Lower leg skin (tissue), 4 donors: ENCODE measurements around the gene LSR. TPM values are rescaled to one million over a fixed set of nuclear protein-coding genes. Genes with fewer than 3 reads are reported as not detected.
"Not testable (repeated sequence)": the region's sequence is repeated elsewhere in the genome, so short reads cannot be mapped to it uniquely, and the experiment has no call there.

ENCODE experiments used
- DNase-seq, 2 donors: peaks; one replicate each; pipeline ENCODE4 v3.0.0-alpha.2; 2019; ENCODE audit warnings: low spot score in 2 of 2
- H3K4me3 ChIP-seq: fragments of 200-600 bp; sonication (generic); 2 replicates; pipeline ENCODE4 v1.5.1; 2017; ENCODE audit warnings: mild to moderate bottlenecking, low read depth; ENCODE audit not compliant: poor library complexity, severe bottlenecking
- POLR2A ChIP-seq, 2 donors: fragments of 450-650 bp; IDR thresholded peaks; one replicate each; pipeline ENCODE4 v1.6.1; 2016 to 2017; ENCODE audit warnings: antibody characterized with exemption in 2 of 2, mild to moderate bottlenecking in 1 of 2, moderate library complexity in 1 of 2
- WGBS, 2 donors: methylation state at CpG; one replicate each; pipeline ENCODE4 v1.1.5; 2018; 5-methylcytosine and 5-hydroxymethylcytosine counted together
- intact Hi-C: fragments of 100-400 bp; cut with DNase I; formaldehyde crosslinking; loops from one replicate; pipeline ENCODE4 v1.15.0; 2023; ENCODE audit warnings: low total_unique reads
- total RNA-seq, 4 donors: library from RNA; depleted of rRNA; stranded (reverse); fragments of >200 nt; gene quantifications; one replicate each; pipeline ENCODE4 v1.1.0, GENCODE V29; 2016
- TF ChIP-seq, protein P1 (sequence below), 3 donors: fragments of 450-650 bp; IDR thresholded peaks; one replicate each; pipeline ENCODE4 v1.5.1; 2016; ENCODE audit warnings: antibody characterized with exemption in 3 of 3, mild to moderate bottlenecking in 3 of 3, moderate library complexity in 2 of 3

The LSR gene
- total RNA-seq, 4 donors from 2014 or later: 79.0 to 115 (median 84.5) TPM

DNA sequence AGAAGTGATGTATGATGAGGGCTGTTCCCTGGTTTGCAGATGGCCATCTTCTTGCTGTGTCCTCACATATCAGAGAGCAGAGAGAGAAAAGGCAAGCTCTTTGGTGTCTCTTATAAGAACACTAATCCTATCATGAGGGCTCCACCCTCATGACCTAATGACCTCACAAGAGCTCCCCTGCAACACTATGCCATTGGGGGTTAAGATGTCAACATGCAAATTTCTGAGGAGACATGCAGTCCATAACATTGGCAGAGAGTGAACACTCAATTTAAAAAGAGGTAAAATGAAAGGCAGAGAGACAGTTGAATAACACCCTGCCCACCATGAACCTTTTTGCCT, 31.2 kb upstream of the LSR start:
- TF ChIP-seq POLR2A (IDR thresholded peaks at IDR 0.05): no peak
- TF ChIP-seq, protein P1, sequence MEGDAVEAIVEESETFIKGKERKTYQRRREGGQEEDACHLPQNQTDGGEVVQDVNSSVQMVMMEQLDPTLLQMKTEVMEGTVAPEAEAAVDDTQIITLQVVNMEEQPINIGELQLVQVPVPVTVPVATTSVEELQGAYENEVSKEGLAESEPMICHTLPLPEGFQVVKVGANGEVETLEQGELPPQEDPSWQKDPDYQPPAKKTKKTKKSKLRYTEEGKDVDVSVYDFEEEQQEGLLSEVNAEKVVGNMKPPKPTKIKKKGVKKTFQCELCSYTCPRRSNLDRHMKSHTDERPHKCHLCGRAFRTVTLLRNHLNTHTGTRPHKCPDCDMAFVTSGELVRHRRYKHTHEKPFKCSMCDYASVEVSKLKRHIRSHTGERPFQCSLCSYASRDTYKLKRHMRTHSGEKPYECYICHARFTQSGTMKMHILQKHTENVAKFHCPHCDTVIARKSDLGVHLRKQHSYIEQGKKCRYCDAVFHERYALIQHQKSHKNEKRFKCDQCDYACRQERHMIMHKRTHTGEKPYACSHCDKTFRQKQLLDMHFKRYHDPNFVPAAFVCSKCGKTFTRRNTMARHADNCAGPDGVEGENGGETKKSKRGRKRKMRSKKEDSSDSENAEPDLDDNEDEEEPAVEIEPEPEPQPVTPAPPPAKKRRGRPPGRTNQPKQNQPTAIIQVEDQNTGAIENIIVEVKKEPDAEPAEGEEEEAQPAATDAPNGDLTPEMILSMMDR (IDR thresholded peaks at IDR 0.05): no peak
- DNase-seq: peak in 1 of 2 donors; percentile 5
- intact Hi-C loops: no loop called here
- no peak overlapping the region for H3K4me3 ChIP-seq

DNA sequence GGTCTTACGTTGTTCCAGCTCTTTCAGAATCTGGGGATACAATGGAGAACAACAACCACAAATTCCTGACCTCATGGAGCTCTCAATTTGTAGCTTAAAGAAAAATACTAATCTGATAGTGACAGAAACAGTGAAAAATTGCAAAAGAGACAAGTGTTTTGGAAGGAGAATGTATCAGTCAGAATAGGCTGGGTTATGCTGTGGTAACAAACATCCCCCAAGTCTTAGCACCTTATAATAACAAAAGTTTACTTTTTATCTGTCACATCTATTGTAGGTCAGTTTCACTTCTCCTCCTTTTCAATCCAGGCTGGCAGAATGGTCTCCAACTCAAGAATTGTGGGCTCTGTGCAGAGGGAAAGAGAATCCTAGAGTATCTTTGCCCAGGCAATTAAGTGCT, 29.8 kb upstream of the LSR start:
- intact Hi-C loops: no loop called here
- H3K4me3 ChIP-seq: no peak overlapping the region
- DNase-seq: no peak
- TF ChIP-seq, protein P1 (IDR thresholded peaks at IDR 0.05): no peak
- no peak for TF ChIP-seq POLR2A (IDR thresholded peaks at IDR 0.05)
- 95 to 96% methylated on average over 1 of the region's 1 CpG for WGBS, 2 donors

DNA sequence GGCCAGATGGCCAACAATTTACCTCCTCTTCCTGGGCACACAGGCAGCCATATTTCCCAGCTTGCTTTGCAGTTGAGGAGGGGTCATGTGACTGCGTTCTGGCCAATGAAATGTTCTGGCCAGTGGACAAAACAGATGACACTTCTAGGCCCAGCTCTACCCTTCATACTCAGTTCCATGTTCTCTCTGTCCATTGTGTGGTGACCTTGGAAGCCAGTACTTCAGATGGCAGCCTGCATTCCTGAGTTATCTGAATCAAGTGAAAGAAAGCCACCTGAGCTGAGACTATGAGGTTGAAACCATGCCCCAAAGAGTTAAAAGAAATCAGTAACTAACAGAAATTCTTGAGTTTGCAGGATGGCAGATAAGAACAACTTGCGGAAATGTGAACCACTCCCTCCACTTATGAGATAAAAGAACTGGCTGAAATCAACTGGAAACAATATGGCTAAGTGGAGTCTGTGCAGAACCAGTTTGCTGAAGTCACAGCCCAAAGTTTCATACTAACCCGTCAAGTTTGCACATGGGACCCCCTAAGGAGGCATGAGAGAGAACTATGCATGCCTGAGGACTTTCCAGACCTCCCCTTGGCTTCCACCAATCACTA, 28.4 kb upstream of the LSR start:
- no peak overlapping the region for H3K4me3 ChIP-seq
- peak in 1 of 2 donors; percentile 57 for DNase-seq
- 59 to 62% methylated on average over 3 of the region's 3 CpGs for WGBS, 2 donors
- no peak for TF ChIP-seq POLR2A (IDR thresholded peaks at IDR 0.05)
- TF ChIP-seq, protein P1 (IDR thresholded peaks at IDR 0.05): no peak
- intact Hi-C loops: no loop called here

DNA sequence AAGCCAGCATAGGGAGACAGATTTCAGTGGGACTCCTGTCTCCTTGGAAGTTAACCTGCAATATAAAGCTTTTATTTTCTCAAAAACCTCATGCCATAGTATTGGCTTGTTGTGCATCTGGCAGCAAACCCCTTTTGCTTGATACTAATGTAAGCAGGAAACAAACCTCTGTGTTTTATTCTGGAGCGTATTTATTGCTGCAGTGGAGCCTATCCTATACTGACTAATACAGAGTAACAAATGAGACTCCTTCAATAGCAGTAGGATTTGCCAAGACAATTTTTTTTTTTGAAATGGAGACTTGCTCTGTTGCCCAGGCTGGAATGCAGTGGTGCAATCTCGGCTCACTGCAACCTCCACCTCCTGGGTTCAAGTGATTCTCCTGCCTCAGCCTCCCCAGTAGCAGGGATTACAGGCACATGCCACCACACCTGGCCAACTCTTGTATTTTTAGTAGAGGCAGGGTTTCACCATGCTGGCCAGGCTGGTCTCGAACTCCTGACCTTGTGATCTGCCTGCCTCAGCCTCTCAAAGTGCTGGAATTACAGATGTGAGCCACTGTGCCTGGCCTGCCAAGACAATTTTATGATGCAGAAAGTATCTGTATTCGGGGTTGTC, 27.7 kb upstream of the LSR start:
- peak in 1 of 2 donors; percentile 71 for DNase-seq
- intact Hi-C loops, H3K4me3 ChIP-seq: not testable (repeated sequence)
- 87 to 88% methylated on average over 4 of the region's 4 CpGs for WGBS, 2 donors

DNA sequence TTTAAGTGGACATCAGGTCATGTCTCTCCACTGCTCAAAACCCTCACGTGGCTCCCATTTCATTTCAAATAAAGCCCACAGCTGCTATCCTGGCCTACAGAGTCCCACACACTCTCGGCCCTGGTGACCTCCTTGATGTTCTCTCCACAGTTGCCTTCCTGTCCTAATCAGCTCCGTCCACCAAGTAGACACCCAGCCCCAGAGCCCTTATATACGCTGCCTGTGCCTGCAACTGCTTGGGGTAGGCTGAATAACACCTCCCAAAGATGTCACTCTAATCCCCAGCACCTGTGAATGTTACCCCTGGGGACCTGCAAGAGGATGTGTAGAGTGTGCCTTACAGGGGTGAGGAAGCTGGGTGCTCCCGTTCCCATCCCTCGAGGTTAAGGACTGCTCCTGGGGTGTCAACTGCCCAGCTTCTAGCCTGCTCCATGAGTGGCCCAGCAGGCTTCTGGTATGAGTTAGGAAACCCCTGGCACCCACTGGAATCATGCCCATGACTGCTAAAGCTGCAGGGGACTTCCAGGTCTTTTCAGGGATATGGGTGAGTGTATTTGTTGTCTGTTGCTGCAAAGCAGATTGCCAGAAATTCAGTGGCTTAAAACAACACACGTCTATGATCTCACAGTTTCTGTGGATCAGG, 26.3 kb upstream of the LSR start:
- intact Hi-C loops: no loop called here
- DNase-seq: peak in 1 of 2 donors; percentile 70
- no peak for TF ChIP-seq POLR2A (IDR thresholded peaks at IDR 0.05)
- WGBS, 2 donors: 82 to 95% methylated on average over 6 to 7 of the region's 7 CpGs
- no peak overlapping the region for H3K4me3 ChIP-seq

DNA sequence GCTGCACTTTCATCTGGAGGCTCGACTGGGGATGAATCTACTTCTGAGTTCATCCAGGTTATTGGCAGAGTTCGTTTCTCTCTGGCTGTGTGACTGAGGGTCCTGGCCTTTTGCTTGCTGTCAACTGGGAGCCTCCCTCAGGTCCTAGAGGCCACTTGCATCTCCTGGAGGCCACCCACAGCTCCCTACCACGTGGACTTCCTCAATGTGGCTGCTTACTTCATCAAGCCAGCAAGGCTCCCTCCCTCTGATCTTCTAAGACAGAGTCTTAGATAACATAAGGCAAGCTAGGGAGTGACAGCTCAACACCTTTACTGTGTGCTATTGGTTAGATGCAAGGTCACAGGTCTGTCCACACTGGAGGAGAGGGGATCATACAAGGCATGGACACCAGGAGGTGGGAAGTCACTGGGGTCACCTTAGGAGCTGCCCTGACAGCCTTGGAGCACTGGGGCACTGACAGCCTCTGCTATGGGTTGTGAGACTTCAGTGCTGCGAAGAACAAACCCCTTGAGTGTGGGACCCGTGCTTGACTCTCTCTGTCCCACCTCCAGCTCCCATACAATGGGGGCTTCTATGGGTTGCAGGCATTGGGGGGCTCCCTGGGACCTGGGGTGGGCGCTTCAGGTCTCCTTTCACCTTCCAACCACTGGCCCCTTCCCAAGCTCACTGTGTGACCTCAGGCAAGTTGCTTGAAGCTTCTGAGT, 25.6 kb upstream of the LSR start:
- intact Hi-C loops: no loop called here
- no peak overlapping the region for H3K4me3 ChIP-seq
- TF ChIP-seq, protein P1 (IDR thresholded peaks at IDR 0.05): no peak
- TF ChIP-seq POLR2A (IDR thresholded peaks at IDR 0.05): no peak
- WGBS, 2 donors: 75 to 77% methylated on average over 6 of the region's 6 CpGs
- DNase-seq: peak in 1 of 2 donors; percentile 61
